GM20431 (cell line): Measurements from ENCODE around the gene VSTM2B.

Source experiments
- in situ Hi-C: fragments of 300-500 bp; cut with MseI, MboI; formaldehyde crosslinking; loops from one replicate; pipeline ENCODE4 v1.15.0; 2020; ENCODE audit warnings: low sequenced_read_pairs; ENCODE audit not compliant: unreplicated experiment

Gene VSTM2B

DNA sequence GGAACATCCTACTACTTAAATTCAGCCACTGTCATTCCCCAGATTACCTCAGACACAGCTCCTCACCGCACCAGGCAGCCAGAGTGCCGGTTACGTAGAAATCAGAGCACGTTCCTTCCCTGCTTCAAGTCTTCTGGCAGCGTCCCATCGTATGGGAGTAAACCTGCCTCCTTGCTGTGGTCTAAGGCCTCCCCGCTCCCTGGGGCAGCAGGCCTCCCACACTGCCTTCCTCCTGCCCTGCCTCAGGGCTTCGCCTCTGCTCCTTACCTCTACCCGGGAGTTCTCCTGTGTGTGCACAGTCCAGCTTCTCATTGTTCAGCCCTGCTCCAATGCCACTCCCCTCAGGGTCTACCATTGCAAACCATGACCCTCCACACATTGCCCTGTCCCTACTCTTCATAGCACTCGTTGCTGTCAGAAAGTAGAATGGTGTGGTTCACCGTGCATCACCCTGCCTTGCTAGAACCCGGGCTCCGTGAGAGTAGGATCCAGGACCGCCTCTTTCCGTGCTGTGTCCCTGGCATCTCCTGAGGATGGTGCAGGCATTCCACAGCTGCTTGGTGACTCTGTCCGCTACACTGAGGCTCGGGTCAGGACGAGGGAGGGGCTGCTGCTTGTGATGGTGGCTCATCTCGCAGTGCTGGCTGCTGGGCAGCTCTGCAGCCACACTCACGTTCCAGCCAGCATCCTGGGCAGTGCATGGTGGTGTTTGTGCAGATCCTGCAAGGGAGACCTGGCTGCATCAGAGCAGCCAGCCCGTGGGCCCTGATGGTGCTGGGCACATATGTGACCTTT, 87.2 kb downstream of the VSTM2B start:
- in situ Hi-C loops = no loop called here

- in situ Hi-C loops = no loop called here
These were observed 88.3 kb downstream of the VSTM2B start for GRCh38 chr19:29614046-29614445.
